Hindlimb muscle (tissue), 1 donor: ENCODE measurements around the gene ANGPT4. TPM values are rescaled to one million over a fixed set of nuclear protein-coding genes. Genes with fewer than 3 reads are reported as not detected.

Experiments used
- DNase-seq: peaks from one replicate; pipeline ENCODE4 v3.0.0-alpha.2; 2013
- polyA plus RNA-seq: library from polyadenylated mRNA; unstranded; fragments of 120-200 nt; gene quantifications from one replicate; pipeline ENCODE4 v1.2.1, GENCODE V29; 2013; ENCODE audit not compliant: insufficient read length

Gene ANGPT4
- 0.18 TPM for polyA plus RNA-seq

- peak; percentile 15 for DNase-seq
Measured at GRCh38 chr20:916125-916799, at the start of gene ANGPT4. Gene ANGPT4, minus strand, starts transcription at chr20:916334. Its CDS starts 120 bp downstream, at chr20:916214.

- DNase-seq = no peak
Measured at GRCh38 chr20:963795-964194, 47.7 kb upstream of the ANGPT4 start.

- no peak for DNase-seq
Measured at GRCh38 chr20:962683-963082, 46.5 kb upstream of the ANGPT4 start.

GRCh38 chr20:962223-962622 is 46.1 kb upstream of the ANGPT4 start:
- DNase-seq = no peak

- no peak for DNase-seq
Measured at GRCh38 chr20:961768-962167, 45.6 kb upstream of the ANGPT4 start.

GRCh38 chr20:959996-960615 is 44.0 kb upstream of the ANGPT4 start:
- DNase-seq = no peak

- DNase-seq = no peak
Measured at GRCh38 chr20:958936-959815, 43.0 kb upstream of the ANGPT4 start.

GRCh38 chr20:957544-957943 is 41.4 kb upstream of the ANGPT4 start:
- DNase-seq = no peak

- DNase-seq = peak; percentile 45
Measured at GRCh38 chr20:956330-956951, 40.3 kb upstream of the ANGPT4 start.

- no peak for DNase-seq
Measured at GRCh38 chr20:955656-956055, 39.5 kb upstream of the ANGPT4 start.

GRCh38 chr20:955111-955510 is 39.0 kb upstream of the ANGPT4 start:
- DNase-seq = no peak

GRCh38 chr20:953742-954141 is 37.6 kb upstream of the ANGPT4 start:
- peak; percentile 11 for DNase-seq

- DNase-seq = no peak
Measured at GRCh38 chr20:952196-952795, 36.2 kb upstream of the ANGPT4 start.

- DNase-seq = no peak
Measured at GRCh38 chr20:951384-952169, 35.4 kb upstream of the ANGPT4 start.

- DNase-seq = no peak
Measured at GRCh38 chr20:949717-950116, 33.6 kb upstream of the ANGPT4 start.

GRCh38 chr20:946826-947225 is 30.7 kb upstream of the ANGPT4 start:
- DNase-seq = no peak

GRCh38 chr20:945841-946240 is 29.7 kb upstream of the ANGPT4 start:
- DNase-seq = no peak

- no peak for DNase-seq
Measured at GRCh38 chr20:944774-945410, 28.8 kb upstream of the ANGPT4 start.

- no peak for DNase-seq
Measured at GRCh38 chr20:944148-944547, 28.0 kb upstream of the ANGPT4 start.

- no peak for DNase-seq
Measured at GRCh38 chr20:942611-943010, 26.5 kb upstream of the ANGPT4 start.

GRCh38 chr20:940926-941325 is 24.8 kb upstream of the ANGPT4 start:
- DNase-seq = no peak
